ENCODE measurements around the gene DDX41. TPM values are rescaled to one million over a fixed set of nuclear protein-coding genes. Genes with fewer than 3 reads are reported as not detected.
A peak's percentile ranks its signal among the peaks of the same experiment; 100 is the strongest.

Gene DDX41
- total RNA-seq, 1 experiment from 2014 or later, result 136 TPM

DNA sequence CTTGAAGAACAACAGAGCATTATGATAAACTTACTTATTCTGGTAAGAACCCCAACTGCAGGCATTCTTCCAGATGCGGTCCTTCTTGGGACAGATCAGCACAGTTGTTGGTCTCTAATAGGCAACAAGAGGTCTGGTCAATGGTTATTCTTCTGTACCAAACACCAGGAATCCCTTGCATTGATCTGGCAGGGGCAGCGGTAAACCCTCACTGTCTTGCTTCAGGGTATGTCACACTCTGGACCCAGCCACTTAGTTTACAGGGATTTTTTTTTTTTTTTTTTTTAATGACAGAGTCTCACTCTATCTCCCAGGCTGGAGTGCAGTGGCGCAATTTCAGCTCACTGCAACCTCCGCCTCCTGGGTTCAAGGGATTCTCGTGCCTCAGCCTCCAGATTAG lies 38.9 kb upstream of the DDX41 start (continued):
- TF ChIP-seq, protein P1, sequence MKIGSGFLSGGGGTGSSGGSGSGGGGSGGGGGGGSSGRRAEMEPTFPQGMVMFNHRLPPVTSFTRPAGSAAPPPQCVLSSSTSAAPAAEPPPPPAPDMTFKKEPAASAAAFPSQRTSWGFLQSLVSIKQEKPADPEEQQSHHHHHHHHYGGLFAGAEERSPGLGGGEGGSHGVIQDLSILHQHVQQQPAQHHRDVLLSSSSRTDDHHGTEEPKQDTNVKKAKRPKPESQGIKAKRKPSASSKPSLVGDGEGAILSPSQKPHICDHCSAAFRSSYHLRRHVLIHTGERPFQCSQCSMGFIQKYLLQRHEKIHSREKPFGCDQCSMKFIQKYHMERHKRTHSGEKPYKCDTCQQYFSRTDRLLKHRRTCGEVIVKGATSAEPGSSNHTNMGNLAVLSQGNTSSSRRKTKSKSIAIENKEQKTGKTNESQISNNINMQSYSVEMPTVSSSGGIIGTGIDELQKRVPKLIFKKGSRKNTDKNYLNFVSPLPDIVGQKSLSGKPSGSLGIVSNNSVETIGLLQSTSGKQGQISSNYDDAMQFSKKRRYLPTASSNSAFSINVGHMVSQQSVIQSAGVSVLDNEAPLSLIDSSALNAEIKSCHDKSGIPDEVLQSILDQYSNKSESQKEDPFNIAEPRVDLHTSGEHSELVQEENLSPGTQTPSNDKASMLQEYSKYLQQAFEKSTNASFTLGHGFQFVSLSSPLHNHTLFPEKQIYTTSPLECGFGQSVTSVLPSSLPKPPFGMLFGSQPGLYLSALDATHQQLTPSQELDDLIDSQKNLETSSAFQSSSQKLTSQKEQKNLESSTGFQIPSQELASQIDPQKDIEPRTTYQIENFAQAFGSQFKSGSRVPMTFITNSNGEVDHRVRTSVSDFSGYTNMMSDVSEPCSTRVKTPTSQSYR (CRISPR knock-in tag; IDR thresholded peaks at IDR 0.05), result no peak
- TF ChIP-seq, protein P2, sequence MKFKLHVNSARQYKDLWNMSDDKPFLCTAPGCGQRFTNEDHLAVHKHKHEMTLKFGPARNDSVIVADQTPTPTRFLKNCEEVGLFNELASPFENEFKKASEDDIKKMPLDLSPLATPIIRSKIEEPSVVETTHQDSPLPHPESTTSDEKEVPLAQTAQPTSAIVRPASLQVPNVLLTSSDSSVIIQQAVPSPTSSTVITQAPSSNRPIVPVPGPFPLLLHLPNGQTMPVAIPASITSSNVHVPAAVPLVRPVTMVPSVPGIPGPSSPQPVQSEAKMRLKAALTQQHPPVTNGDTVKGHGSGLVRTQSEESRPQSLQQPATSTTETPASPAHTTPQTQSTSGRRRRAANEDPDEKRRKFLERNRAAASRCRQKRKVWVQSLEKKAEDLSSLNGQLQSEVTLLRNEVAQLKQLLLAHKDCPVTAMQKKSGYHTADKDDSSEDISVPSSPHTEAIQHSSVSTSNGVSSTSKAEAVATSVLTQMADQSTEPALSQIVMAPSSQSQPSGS (CRISPR knock-in tag; IDR thresholded peaks at IDR 0.05; ENCODE audit: borderline replicate concordance, low read depth), result no peak
- TF ChIP-seq RELA (CRISPR knock-in tag; IDR thresholded peaks at IDR 0.05; ENCODE audit: borderline replicate concordance), result no peak
- no peak for TF ChIP-seq NFE2L1 (CRISPR knock-in tag; IDR thresholded peaks at IDR 0.05)
- no peak for TF ChIP-seq NR2C2 (CRISPR knock-in tag; IDR thresholded peaks at IDR 0.05)
- TF ChIP-seq SP1 (CRISPR knock-in tag; conservative IDR thresholded peaks at IDR 0.05), result no peak
- TF ChIP-seq ELF4 (CRISPR knock-in tag; IDR thresholded peaks at IDR 0.05; ENCODE audit: low read depth), result no peak
- TF ChIP-seq, protein P3, sequence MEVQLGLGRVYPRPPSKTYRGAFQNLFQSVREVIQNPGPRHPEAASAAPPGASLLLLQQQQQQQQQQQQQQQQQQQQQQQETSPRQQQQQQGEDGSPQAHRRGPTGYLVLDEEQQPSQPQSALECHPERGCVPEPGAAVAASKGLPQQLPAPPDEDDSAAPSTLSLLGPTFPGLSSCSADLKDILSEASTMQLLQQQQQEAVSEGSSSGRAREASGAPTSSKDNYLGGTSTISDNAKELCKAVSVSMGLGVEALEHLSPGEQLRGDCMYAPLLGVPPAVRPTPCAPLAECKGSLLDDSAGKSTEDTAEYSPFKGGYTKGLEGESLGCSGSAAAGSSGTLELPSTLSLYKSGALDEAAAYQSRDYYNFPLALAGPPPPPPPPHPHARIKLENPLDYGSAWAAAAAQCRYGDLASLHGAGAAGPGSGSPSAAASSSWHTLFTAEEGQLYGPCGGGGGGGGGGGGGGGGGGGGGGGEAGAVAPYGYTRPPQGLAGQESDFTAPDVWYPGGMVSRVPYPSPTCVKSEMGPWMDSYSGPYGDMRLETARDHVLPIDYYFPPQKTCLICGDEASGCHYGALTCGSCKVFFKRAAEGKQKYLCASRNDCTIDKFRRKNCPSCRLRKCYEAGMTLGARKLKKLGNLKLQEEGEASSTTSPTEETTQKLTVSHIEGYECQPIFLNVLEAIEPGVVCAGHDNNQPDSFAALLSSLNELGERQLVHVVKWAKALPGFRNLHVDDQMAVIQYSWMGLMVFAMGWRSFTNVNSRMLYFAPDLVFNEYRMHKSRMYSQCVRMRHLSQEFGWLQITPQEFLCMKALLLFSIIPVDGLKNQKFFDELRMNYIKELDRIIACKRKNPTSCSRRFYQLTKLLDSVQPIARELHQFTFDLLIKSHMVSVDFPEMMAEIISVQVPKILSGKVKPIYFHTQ (CRISPR knock-in tag; IDR thresholded peaks at IDR 0.05), result no peak

DNA sequence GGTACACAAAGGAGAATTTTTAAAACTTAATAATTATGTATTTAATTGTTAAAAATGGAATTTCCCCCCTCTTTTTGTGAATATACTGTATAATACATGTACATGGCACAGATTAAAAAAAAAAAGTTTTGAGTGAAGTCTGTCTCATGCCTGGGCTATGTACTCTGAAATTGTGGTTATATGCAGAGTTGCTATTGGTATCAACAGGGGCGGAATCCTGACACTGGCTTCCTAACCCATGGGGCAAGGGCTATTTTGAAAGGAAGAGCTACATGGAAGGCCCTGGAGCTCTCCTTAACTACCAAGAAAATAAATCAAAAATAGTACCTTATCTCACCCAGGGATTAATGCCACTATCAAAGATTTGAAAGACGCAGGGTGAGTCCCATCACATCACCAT lies 38.5 kb upstream of the DDX41 start:
- Mint-ChIP-seq H3K27me3 (ENCODE audit: low read depth) (peaks cover 9% of the 10 kb centered on the region), H3K4me3 (peak overlapping the region; percentile 70), H3K27ac (no peak overlapping the region), H3K36me3 (peaks cover 18% of the 10 kb centered on the region), H3K9me3 (peaks cover 8% of the 10 kb centered on the region), H3K4me1 (peaks cover 30% of the 10 kb centered on the region)
- POLR2A ChIA-PET, result no interaction called here
- no peak for TF ChIP-seq ZNF423 (CRISPR knock-in tag; IDR thresholded peaks at IDR 0.05)
- DNase-seq (ENCODE audit: low spot score) (no peak), ATAC-seq (no peak)
- CTCF ChIA-PET, result no interaction called here

DNA sequence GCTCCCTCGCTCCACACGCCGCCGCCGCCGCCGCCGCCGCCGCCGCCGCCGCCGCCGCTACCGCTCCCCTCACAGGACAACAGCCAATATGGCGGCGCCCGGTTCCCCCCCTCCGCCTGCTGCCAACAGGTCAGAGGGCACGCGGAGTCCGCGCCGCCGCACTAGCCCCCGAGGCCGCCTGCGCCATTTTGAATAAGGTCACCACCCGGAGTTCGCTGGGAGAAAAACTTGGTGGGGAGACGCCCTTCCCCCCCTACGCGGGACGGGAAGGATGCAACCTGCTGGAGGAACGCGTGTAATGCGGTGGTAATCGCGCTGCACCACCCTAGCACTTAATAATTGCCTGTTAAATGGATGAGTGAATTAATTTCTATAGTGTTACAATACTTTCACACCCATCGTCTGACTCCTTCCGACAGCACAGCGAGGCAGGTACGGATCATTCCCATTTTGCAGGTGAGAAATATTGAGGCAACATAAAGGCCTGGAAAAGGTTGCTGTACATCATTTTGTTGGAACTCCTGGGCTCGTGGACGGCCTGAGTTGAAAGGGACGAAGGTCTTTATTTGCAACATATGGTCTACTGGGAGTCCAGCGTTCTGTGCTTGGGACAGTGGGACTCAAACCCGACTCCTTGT lies 37.8 kb upstream of the DDX41 start, which contains the start of gene FAM193B:
Gene FAM193B, minus strand, starts transcription at position 90 of the 638 bp plus-strand sequence. CDS start 105 bp downstream, outside the sequence.
- Mint-ChIP-seq H3K27ac (peak within 1 kb of the TSS; percentile 19), H3K4me1 (peaks cover 30% of the 10 kb centered on the region), H3K36me3 (peaks cover 18% of the 10 kb centered on the region), H3K9me3 (peaks cover 8% of the 10 kb centered on the region), H3K27me3 (ENCODE audit: low read depth) (peaks cover 9% of the 10 kb centered on the region), H3K4me3 (peak within 1 kb of the TSS; percentile 83)
- DNase-seq (ENCODE audit: low spot score), result peak; percentile 97
- ChIA-PET CTCF (interaction anchor here (1.3 kb wide), 1 partner anchor 100 kb away, joined by 4 read pairs; no protein-coding TSS in a partner anchor), POLR2A (interaction anchor here (1.2 kb wide), 1 partner anchor 58 kb away, joined by 3 read pairs; no protein-coding TSS in a partner anchor)
- peak; percentile 93 for ATAC-seq
- peak; percentile 87 for TF ChIP-seq GTF2I (CRISPR knock-in tag; conservative IDR thresholded peaks at IDR 0.05)
- TF ChIP-seq, protein P4, sequence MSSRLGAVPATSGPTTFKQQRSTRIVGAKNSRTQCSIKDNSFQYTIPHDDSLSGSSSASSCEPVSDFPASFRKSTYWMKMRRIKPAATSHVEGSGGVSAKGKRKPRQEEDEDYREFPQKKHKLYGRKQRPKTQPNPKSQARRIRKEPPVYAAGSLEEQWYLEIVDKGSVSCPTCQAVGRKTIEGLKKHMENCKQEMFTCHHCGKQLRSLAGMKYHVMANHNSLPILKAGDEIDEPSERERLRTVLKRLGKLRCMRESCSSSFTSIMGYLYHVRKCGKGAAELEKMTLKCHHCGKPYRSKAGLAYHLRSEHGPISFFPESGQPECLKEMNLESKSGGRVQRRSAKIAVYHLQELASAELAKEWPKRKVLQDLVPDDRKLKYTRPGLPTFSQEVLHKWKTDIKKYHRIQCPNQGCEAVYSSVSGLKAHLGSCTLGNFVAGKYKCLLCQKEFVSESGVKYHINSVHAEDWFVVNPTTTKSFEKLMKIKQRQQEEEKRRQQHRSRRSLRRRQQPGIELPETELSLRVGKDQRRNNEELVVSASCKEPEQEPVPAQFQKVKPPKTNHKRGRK (CRISPR knock-in tag; IDR thresholded peaks at IDR 0.05; ENCODE audit: borderline replicate concordance), result no peak
- TF ChIP-seq, protein P5, sequence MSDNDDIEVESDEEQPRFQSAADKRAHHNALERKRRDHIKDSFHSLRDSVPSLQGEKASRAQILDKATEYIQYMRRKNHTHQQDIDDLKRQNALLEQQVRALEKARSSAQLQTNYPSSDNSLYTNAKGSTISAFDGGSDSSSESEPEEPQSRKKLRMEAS (CRISPR knock-in tag; IDR thresholded peaks at IDR 0.05), result 0 out of 2 replicates have a peak, but pooled peaks have one; percentile 42
- TF ChIP-seq, protein P6, sequence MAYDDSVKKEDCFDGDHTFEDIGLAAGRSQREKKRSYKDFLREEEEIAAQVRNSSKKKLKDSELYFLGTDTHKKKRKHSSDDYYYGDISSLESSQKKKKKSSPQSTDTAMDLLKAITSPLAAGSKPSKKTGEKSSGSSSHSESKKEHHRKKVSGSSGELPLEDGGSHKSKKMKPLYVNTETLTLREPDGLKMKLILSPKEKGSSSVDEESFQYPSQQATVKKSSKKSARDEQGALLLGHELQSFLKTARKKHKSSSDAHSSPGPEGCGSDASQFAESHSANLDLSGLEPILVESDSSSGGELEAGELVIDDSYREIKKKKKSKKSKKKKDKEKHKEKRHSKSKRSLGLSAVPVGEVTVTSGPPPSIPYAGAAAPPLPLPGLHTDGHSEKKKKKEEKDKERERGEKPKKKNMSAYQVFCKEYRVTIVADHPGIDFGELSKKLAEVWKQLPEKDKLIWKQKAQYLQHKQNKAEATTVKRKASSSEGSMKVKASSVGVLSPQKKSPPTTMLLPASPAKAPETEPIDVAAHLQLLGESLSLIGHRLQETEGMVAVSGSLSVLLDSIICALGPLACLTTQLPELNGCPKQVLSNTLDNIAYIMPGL (CRISPR knock-in tag; IDR thresholded peaks at IDR 0.05), result 0 out of 2 replicates have a peak, but pooled peaks have one; percentile 11
- TF ChIP-seq, protein P7, sequence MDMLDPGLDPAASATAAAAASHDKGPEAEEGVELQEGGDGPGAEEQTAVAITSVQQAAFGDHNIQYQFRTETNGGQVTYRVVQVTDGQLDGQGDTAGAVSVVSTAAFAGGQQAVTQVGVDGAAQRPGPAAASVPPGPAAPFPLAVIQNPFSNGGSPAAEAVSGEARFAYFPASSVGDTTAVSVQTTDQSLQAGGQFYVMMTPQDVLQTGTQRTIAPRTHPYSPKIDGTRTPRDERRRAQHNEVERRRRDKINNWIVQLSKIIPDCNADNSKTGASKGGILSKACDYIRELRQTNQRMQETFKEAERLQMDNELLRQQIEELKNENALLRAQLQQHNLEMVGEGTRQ (CRISPR knock-in tag; IDR thresholded peaks at IDR 0.05), result peak; percentile 64
- TF ChIP-seq, protein P1 (CRISPR knock-in tag; IDR thresholded peaks at IDR 0.05), result 0 out of 2 replicates have a peak, but pooled peaks have one; percentile 2
- TF ChIP-seq, protein P8, sequence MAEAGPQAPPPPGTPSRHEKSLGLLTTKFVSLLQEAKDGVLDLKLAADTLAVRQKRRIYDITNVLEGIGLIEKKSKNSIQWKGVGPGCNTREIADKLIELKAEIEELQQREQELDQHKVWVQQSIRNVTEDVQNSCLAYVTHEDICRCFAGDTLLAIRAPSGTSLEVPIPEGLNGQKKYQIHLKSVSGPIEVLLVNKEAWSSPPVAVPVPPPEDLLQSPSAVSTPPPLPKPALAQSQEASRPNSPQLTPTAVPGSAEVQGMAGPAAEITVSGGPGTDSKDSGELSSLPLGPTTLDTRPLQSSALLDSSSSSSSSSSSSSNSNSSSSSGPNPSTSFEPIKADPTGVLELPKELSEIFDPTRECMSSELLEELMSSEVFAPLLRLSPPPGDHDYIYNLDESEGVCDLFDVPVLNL (CRISPR knock-in tag; IDR thresholded peaks at IDR 0.05; ENCODE audit: borderline replicate concordance, low read depth), result no peak

Measured in WTC11 (cell line).